WERI-Rb-1 (cell line): ENCODE measurements around the gene GABRG3.

Source experiments
- DNase-seq: peaks from one replicate; pipeline ENCODE4 v3.0.0-alpha.2; 2020
- H3K27ac ChIP-seq: fragments of 250-450 bp; sonication (Bioruptor Pico); 2 replicates; pipeline ENCODE4 v1.5.1; 2020; ENCODE audit warnings: mild to moderate bottlenecking, moderate library complexity
- H3K27me3 ChIP-seq: fragments of 250-450 bp; sonication (Bioruptor Pico); 2 replicates; pipeline ENCODE4 v1.5.1; 2021; ENCODE audit warnings: mild to moderate bottlenecking, low read depth, moderate library complexity; ENCODE audit not compliant: insufficient read depth, severe bottlenecking
- H3K36me3 ChIP-seq: fragments of 250-450 bp; sonication (Bioruptor Pico); 2 replicates; pipeline ENCODE4 v1.5.1; 2020; ENCODE audit warnings: mild to moderate bottlenecking, moderate library complexity
- H3K4me3 ChIP-seq: 2 replicates; pipeline ENCODE4 v1.5.1; 2011; ENCODE audit warnings: low read depth, mild to moderate bottlenecking, control low read depth, low read length
- H3K9me3 ChIP-seq: fragments of 250-450 bp; sonication (Bioruptor Pico); 2 replicates; pipeline ENCODE4 v1.5.1; 2021; ENCODE audit warnings: mild to moderate bottlenecking, moderate library complexity; ENCODE audit not compliant: severe bottlenecking
- TF ChIP-seq, protein P1 (sequence below): IDR thresholded peaks from 2 replicates; pipeline ENCODE4 v1.5.1; 2011; ENCODE audit warnings: low read depth, mild to moderate bottlenecking, control low read depth, inconsistent platforms, low read length

Gene GABRG3

DNA sequence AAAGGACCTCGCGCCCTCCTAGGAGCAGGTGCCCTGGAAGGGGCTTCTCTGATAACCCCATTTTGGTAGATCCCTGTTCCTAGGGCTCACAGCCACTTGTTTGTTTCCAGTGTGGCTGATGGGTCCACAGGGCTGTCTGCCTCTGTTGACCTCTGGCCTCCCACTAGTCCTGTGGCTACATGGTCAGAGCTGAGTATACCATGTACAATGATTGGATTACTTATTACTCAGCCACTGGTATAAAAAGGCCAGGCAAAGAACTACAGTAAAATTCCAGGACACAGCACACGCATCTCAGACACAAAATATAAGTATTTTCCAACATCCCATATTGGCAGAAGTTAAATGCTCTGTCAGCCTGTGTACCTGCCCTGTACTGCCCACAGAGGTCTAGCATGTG is 277.3 kb downstream of the GABRG3 start:
- TF ChIP-seq, protein P1, sequence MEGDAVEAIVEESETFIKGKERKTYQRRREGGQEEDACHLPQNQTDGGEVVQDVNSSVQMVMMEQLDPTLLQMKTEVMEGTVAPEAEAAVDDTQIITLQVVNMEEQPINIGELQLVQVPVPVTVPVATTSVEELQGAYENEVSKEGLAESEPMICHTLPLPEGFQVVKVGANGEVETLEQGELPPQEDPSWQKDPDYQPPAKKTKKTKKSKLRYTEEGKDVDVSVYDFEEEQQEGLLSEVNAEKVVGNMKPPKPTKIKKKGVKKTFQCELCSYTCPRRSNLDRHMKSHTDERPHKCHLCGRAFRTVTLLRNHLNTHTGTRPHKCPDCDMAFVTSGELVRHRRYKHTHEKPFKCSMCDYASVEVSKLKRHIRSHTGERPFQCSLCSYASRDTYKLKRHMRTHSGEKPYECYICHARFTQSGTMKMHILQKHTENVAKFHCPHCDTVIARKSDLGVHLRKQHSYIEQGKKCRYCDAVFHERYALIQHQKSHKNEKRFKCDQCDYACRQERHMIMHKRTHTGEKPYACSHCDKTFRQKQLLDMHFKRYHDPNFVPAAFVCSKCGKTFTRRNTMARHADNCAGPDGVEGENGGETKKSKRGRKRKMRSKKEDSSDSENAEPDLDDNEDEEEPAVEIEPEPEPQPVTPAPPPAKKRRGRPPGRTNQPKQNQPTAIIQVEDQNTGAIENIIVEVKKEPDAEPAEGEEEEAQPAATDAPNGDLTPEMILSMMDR, result no peak
- no peak for DNase-seq
- Histone ChIP-seq H3K36me3 (no peaks in the 10 kb centered on the region), H3K27ac (no peak overlapping the region), H3K4me3 (no peak overlapping the region), H3K9me3 (peaks cover 4% of the 10 kb centered on the region), H3K27me3 (no peaks in the 10 kb centered on the region)

DNA sequence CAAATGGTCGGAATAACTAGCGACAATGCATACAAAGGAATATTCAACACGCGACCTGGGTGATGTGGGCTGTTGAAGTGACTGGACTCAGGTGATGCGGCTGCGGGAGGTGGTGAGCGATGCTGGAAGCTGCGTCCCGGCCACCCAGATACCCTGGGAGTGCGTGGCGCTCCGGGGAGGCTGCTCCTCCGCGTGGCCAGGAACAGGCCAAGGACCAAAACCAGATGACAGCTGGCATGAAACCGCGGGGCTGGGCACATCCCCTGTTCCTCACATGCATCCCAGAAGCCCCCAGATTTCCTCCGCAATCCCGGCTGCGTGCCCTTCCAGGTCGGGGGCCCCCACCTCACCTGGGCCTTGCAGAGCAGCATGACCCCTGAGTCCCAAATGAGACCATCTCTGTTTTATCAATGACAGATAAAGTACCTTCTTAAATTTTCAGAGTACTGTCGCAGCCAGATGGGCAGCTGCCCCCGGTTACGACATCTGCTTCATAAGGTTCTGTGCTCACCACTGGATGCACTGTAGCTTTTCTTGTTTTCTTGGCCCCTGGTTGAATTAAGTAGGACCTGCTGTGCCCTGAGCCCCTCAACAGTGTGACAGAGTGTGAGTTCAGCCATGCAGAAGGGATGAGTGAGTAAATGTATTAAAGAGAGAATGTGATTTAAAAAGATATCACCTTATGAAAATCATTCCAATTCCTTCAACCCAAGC is 278.2 kb downstream of the GABRG3 start:
- DNase-seq, result no peak
- no peak overlapping the region for H3K4me3 ChIP-seq
- H3K36me3 ChIP-seq, result no peaks in the 10 kb centered on the region
- H3K27me3 ChIP-seq, result no peaks in the 10 kb centered on the region
- TF ChIP-seq, protein P1, result no peak
- H3K9me3 ChIP-seq, result peaks cover 4% of the 10 kb centered on the region
- H3K27ac ChIP-seq, result no peak overlapping the region

DNA sequence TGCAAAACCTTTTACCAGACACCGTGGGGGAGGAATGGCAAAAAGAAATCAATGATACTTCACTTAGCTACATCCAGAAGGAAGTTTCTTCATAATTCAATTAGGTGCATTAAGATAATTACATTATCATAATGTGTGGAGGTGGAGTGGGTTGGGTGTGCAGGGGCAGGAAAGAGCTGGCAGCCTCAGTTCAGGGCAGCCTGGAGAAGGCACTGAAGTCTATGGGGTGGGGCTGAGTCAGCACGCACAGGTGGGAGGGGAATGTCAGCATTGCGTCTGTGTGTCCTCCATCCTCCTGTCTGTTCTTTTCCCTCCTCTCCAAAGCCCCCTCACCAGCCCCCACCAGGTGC is 278.8 kb downstream of the GABRG3 start:
- Histone ChIP-seq H3K4me3 (no peak overlapping the region), H3K9me3 (peaks cover 4% of the 10 kb centered on the region)
- TF ChIP-seq, protein P1, result no peak

DNA sequence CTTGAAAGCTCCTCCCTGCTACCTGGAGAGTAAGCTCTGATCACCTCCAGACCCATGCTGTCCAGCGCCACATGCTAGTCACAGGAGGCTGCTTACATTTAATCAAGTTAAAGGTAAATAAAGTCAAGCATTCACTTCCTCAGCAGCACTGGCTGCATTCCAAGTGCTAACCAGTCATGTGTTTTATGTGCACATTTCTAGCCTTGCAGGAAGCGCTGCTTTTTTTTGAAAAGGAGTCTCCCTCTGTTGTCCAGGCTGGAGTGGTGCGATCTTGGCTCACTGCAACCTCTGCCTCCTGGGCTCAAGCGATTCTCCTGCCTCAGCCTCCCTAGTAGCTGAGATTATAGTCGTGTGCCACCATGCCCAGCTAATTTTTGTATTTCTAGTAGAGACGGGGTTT is 279.2 kb downstream of the GABRG3 start:
- Histone ChIP-seq H3K27me3 (no peaks in the 10 kb centered on the region), H3K27ac (no peak overlapping the region), H3K4me3 (no peak overlapping the region), H3K36me3 (no peaks in the 10 kb centered on the region), H3K9me3 (peaks cover 4% of the 10 kb centered on the region)
- no peak for DNase-seq
- TF ChIP-seq, protein P1, result peak; percentile 43

More for the DNA sequence above, 278.8 kb downstream of the GABRG3 start:
- DNase-seq, result no peak
- no peak overlapping the region for H3K27ac ChIP-seq
- H3K36me3 ChIP-seq, result no peaks in the 10 kb centered on the region
- no peaks in the 10 kb centered on the region for H3K27me3 ChIP-seq

DNA sequence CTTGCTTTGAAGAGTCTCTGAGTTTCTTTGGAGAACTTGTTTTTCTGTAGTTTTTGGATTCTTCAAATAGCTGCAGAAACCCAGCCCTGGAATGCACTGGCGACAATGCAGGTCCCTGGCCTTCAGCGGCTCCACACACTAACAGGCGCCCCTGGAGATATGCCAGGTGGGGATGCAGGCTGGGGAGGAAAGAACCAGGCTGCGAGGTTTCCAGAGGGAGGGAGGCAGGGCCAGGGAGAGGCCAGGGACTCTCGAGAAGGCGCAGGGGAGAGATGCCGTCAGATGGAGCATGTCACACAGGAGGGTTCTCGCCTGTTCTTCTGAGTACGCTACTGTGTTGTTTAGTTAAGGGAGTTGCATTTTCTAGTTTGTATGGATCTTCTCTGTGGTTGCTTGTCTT is 283.1 kb downstream of the GABRG3 start:
- Histone ChIP-seq H3K4me3 (no peak overlapping the region), H3K9me3 (no peaks in the 10 kb centered on the region), H3K27me3 (no peaks in the 10 kb centered on the region), H3K36me3 (no peaks in the 10 kb centered on the region), H3K27ac (no peak overlapping the region)
- TF ChIP-seq, protein P1, result no peak
- DNase-seq, result no peak

DNA sequence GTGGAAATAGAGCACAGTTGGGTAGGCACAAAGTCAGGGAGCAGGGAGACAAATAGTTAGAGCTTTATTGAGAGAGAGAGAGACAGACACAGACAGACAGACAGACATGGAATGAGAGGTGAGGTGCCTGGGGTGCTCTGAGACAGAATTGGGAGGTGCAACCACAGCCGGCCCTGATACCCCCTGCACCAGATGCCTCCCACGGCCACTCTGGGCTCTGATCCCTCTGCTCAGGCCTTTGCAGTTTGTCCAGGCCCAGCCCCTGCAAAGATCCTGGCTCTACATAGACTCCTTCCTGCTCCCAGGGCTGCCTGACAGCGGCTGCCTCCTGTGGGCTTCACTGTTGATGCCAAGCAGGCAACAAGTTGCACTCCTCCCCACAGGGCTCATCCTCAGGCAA is 283.8 kb downstream of the GABRG3 start:
- DNase-seq, result no peak
- H3K27ac ChIP-seq, result no peak overlapping the region
- no peak overlapping the region for H3K4me3 ChIP-seq
- H3K27me3 ChIP-seq, result no peaks in the 10 kb centered on the region
- no peaks in the 10 kb centered on the region for H3K9me3 ChIP-seq
- H3K36me3 ChIP-seq, result no peaks in the 10 kb centered on the region
- TF ChIP-seq, protein P1, result no peak
